RPMI7951 (cell line): ENCODE data around the gene SOS2. TPM values are rescaled to one million over a fixed set of nuclear protein-coding genes. Genes with fewer than 3 reads are reported as not detected.

ENCODE experiments used
- DNase-seq: peaks from one replicate; pipeline ENCODE4 v3.0.0-alpha.2; 2012; ENCODE audit warnings: low read depth
- total RNA-seq: library from RNA; depleted of rRNA; stranded (reverse); fragments of >200 nt; shearing (Covaris generic); gene quantifications from 2 replicates; pipeline ENCODE4 v1.2.3, GENCODE V29; 2014; rRNA removed

Gene SOS2
- total RNA-seq = 19.3 and 21.6 TPM in 2 replicates

GRCh38 chr14:50231475-50232275 lies at the start of gene SOS2:
Gene SOS2 (minus strand): TSS chr14:50231578. CDS start chr14:50231283, 295 bp downstream.
- DNase-seq = peak; percentile 78

DNA sequence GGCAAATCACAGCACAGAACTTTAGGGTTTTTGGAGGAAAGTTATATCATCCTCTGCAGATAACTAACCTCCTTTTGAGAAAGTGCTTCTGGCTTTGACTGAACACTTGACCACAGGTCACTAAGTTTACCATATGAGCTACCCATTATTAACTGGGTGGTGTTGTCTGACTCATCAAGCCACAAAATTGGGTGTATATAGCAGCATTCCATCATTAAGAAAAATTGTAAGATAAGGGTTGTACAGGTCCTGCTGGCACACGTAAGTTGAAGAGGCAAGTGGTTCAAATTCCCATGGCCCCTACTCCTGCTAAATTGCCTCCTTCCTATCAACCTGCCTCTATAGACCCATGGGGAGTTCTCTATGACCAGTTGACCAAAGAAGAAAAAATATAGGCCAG lies 41.1 kb upstream of the SOS2 start:
- peak; percentile 3 for DNase-seq

GRCh38 chr14:50270932-50271331 lies 39.6 kb upstream of the SOS2 start:
- DNase-seq = no peak

- DNase-seq = no peak
These were observed 33.7 kb upstream of the SOS2 start for GRCh38 chr14:50265029-50265428.

DNA sequence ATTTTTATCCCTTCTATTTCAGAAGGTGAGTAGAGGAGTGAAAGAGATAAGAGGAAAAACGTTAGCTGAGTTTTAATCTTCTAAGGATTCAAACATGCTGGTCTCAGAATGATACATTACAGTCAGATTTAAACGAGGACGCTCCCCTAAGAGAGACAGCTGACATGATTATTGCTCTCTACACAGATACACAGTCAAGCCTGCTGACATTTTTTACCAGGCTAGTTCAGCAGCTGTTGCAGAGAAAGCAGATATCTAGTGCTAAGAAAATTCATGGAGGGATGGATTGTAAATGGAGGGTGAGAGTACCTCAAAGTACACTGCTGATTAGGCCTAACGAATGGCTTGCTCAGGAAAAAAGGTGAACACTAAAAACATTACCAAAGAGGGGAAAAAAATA lies 31.9 kb upstream of the SOS2 start:
- DNase-seq = no peak

GRCh38 chr14:50262865-50263264 lies 31.5 kb upstream of the SOS2 start:
- DNase-seq = no peak

DNA sequence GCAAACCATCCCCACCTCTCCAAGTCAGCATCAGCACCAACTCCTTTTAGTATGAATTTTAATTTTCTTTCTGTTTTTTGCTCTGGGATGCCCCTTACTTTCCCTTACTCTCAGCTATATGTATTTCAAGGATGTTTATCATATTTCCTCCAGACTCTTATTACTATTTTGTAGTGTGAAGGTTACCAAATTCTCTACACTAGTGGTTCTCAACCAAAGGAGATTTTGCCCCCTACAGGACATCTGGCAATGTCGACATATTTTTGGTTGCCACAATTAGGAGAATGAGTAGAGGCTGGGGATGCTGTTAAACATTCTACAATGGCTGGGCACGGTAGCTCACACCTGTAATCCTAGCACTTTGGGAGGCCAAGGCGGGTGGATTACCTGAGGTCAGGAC lies 29.1 kb upstream of the SOS2 start:
- peak; percentile 32 for DNase-seq

DNA sequence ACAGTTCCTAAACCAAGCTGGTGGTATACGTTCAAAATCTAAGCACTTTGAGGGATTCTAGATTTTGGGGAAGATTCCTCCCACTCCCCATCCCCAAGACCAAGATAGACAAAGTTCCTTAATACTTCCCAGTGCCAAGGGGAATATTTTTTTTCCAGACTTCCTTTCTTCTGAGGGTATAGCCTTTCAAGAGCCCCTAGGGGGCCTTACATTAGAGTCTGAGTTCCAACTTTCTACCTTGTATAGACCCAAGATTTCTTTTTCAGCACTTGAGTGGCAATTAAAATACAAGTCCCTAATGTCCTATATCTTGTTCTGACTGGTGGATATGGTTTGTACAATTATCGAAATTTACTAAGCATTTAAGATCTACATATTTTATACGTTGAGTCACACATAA lies 28.7 kb upstream of the SOS2 start:
- DNase-seq = peak; percentile 3

GRCh38 chr14:50257732-50258131 lies 26.4 kb upstream of the SOS2 start:
- no peak for DNase-seq

- DNase-seq = no peak
These were observed 22.9 kb upstream of the SOS2 start for GRCh38 chr14:50254248-50254647.

- no peak for DNase-seq
These were observed 17.9 kb upstream of the SOS2 start for GRCh38 chr14:50249136-50249775.

DNA sequence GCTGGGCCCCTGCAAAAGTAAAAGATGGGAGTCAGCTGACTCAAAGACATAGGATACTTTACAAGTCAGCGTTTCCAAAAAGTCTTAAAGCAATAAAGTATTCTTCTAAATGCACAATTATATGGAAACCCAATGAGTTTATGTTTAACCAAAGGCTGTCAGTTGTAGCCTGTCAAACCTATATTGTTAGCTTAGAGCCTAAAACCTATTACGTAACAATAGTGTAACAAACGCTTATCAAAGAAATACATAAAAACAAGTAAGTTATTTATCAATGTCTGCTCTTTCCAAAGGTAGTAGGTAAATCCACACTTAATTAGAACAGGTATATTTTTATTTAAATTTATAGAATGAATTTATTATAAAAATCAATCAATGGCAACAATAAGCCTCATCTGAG lies 15.9 kb upstream of the SOS2 start:
- no peak for DNase-seq

DNA sequence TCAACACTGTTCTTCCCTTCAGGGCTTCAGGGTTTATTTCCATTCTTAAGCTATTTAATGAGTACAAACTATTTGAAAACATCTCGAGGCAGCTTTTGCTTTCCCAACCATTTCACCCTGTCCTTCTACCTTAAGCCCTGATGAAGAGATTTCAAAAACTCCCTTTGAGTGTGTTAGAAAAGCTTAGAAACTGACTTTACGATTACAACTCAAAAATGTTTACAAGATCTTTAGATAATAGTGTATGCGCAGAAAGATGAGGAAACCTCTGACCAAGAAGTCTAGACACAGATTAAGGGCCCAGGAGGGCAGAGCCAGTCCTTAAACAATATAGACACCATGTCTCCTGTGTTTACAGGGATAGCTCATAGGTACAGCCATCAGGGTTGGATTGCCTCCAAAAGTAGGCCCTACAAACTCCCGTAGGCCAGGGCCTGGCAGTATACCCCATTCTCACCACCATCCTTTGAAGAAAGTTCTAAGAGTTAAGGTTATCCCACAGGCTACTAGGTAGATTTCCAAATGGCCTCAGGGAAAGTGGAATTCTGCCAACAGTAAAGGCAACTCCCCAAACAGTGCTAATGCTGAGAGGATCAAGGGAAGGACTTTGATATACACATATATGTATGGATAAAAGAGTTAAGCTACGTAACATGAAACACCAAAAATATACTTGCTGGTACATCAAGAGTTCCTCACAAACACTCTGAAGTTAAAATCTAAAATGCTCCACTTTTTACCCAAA lies 11.4 kb upstream of the SOS2 start:
- DNase-seq = peak; percentile 4

DNA sequence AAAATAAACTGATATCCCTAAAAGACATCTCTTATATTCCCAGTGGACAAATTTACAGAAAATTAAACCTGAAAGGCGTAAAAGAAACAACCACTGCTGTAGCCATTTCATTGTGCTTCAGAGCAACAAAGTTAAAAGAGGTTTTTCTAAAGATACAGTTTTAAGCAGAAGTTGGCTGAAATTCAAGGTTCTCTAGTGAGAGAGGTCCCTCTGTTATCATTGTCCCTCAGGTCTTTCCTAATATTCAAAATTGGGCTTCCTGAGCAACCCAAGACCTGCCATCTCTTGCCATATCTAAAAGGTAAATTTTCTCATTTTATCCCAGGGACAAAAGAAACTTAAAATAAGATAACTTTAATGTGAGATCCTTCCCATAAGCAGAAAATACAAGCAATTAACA lies 10.7 kb upstream of the SOS2 start:
- DNase-seq = no peak

DNA sequence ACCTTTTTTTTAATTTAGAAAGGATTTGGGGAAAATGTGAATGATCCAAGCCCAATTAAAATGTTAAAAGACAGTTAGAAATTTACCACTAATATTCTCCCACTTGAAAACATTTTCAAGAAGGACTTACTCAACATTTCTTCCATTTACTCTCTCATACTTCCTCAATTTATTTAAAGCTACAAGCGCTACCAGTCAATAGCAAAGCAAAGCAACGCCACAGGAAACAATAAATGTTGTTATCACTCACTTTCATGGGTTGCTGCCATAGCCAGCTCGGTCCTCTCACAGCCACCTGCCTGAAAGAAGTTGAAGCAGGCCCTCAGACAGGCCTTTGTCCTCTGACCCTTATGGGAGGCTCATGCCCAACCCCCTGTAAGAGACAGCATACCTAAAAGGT lies 6.0 kb upstream of the SOS2 start:
- no peak for DNase-seq

- DNase-seq = no peak
These were observed 2.5 kb upstream of the SOS2 start for GRCh38 chr14:50233951-50234250.

- no peak for DNase-seq
These were observed 2.0 kb upstream of the SOS2 start for GRCh38 chr14:50233166-50233950.

- DNase-seq = no peak
These were observed 881 bp upstream of the SOS2 start for GRCh38 chr14:50232276-50232642.

DNA sequence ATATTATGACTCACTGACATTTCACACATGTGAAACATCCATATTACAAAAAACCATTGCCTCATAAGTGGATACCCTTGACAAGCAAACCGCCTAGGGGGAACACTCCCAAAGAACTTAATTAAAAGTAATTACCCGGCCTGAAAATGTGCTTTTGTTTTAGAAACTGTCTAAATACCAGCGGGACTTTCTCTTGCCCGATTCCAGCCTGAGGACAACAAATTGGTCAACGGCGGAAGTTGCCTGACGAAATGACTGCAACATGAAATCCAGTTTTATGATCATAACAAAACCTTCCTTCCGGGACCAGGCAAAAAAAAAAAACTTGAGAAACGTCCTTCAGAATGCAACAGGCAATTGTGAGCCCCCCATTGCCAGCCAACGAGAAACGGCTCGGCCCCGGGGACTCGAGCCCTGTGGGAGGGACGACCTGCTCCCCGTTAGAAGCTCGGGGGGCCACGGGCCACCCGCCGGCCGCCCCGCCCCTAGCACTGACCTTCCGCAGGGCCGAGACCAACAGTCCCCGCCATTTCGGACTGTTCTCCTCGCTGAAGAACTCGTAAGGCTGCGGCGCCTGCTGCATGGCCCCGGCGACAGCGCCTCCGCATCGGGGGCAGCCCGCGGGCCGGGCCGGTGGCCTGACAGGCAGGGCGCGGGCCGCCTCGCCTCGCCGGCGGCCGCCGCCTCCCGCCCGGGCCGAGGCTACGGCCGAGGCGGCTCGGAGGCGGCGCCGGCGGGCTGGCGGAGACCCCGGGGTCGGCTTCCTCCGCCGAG lies 490 bp downstream of the SOS2 start:
- peak; percentile 52 for DNase-seq

DNA sequence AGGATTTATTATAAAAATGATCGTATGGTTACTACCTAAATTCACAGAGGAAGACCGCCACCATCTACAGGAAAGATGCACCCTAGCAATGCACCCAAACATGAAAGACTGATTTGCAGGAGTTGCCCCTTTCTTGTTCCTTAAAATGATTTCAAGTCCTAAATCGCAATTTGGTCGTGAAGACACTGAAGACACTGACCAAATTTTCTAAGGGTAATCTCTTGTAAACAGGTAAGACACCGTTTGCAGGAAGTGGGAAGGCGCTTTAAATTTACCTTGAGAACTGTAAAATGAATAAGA lies 1.0 kb downstream of the SOS2 start:
- DNase-seq = no peak

DNA sequence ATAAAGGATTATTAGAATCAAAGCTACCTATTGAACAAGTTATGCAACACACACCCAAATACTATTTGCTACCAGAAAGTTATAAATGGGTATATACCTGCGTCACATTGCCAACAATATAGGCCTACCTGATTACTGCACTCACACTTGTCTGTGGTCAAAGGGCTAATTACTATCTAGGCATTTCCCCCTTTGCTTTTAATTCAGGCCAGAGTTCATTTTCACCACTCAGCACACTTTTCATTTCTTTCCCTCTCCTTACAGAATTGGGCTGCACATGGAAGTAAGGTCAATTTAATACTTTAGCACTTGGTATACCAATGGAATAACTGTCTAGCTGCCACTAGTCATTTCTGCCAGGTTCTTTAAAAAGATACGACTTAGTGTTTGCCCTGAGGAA lies 1.7 kb downstream of the SOS2 start:
- no peak for DNase-seq

GRCh38 chr14:50228313-50228712 lies 3.1 kb downstream of the SOS2 start:
- no peak for DNase-seq
